ENCODE measurements around the gene SLC20A1. TPM values are rescaled to one million over a fixed set of nuclear protein-coding genes. Genes with fewer than 3 reads are reported as not detected.
"Not testable (repeated sequence)": the region's sequence is repeated elsewhere in the genome, so short reads cannot be mapped to it uniquely, and the experiment has no call there.

SLC20A1 gene
- total RNA-seq, 1 donor: 32.9 TPM

- no peak for DNase-seq (ENCODE audit: low read depth in 2 of 3, low spot score in 2 of 3)
Measured at GRCh38 chr2:112703684-112704083, 57.9 kb downstream of the SLC20A1 start.

GRCh38 chr2:112705575-112705974, 59.8 kb downstream of the SLC20A1 start:
- DNase-seq (ENCODE audit: low read depth in 2 of 3, low spot score in 2 of 3): no peak

GRCh38 chr2:112706170-112706664, 60.5 kb downstream of the SLC20A1 start:
- DNase-seq (ENCODE audit: low read depth in 2 of 3, low spot score in 2 of 3): peak in 2 of 3 donors; percentile 94 to 97

GRCh38 chr2:112706947-112707346, 61.2 kb downstream of the SLC20A1 start:
- not testable (repeated sequence) for DNase-seq (ENCODE audit: low read depth in 2 of 3, low spot score in 2 of 3)

GRCh38 chr2:112708968-112709367, 63.2 kb downstream of the SLC20A1 start:
- DNase-seq (ENCODE audit: low read depth in 2 of 3, low spot score in 2 of 3): no peak

- no peak for DNase-seq (ENCODE audit: low read depth in 2 of 3, low spot score in 2 of 3)
Measured at GRCh38 chr2:112709703-112710102, 64.0 kb downstream of the SLC20A1 start.

GRCh38 chr2:112710956-112711750, 65.4 kb downstream of the SLC20A1 start:
- no peak for DNase-seq (ENCODE audit: low read depth in 2 of 3, low spot score in 2 of 3)

DNA sequence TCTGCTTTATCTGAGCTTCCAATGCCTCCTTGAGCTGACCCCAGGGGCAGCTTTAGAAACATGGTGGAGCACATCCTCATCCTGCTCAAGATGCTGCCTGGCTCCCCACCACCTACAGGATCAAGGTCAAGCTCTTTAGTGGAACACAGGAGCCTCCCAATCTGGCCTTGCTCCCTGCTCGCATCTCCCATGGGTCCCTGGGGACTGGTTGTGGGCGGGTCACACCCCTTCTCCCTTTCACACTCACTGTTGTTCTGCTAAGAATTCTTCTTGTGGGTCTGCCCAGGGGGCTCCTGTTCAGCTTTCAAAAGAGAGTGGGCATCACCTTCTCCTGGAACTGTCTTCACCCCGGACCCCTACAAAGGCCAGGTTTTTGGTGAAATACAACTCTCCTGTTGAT, 66.7 kb downstream of the SLC20A1 start:
- DNase-seq (ENCODE audit: low read depth in 2 of 3, low spot score in 2 of 3): no peak

- DNase-seq (ENCODE audit: low read depth in 2 of 3, low spot score in 2 of 3): no peak
Measured at GRCh38 chr2:112712903-112713584, 67.3 kb downstream of the SLC20A1 start.

Other genes starting within 250 kb of the SLC20A1 start
- gene RGPD8, start 212.3 kb upstream of the SLC20A1 start, total RNA-seq: 9.4 TPM
- gene TTL, start 163.8 kb upstream of the SLC20A1 start, total RNA-seq: 15.1 TPM
- 18.6 TPM for gene POLR1B, start 103.5 kb upstream of the SLC20A1 start, total RNA-seq
- 29.6 TPM for gene CHCHD5, start 61.3 kb upstream of the SLC20A1 start, total RNA-seq
- gene NT5DC4, start 75.1 kb downstream of the SLC20A1 start, total RNA-seq: not detected
- 0.81 TPM for gene CKAP2L, start 118.7 kb downstream of the SLC20A1 start, total RNA-seq
- under 0.01 TPM for gene IL1A, start 138.6 kb downstream of the SLC20A1 start, total RNA-seq
- gene IL1B, start 190.8 kb downstream of the SLC20A1 start, total RNA-seq: 279 TPM